Progenitor cell of endocrine pancreas (in vitro differentiated cells): ENCODE data around the gene CFAP54. TPM values are rescaled to one million over a fixed set of nuclear protein-coding genes. Genes with fewer than 3 reads are reported as not detected.

Source experiments
- DNase-seq: peaks from one replicate; pipeline ENCODE4 v3.0.0; 2021; ENCODE audit warnings: low spot score; ENCODE audit not compliant: unreplicated experiment
- H3K27ac Mint-ChIP-seq: 2 replicates; pipeline ENCODE4 v1.8.0; 2021; ENCODE audit warnings: mild to moderate bottlenecking, moderate library complexity, mixed read lengths
- H3K27me3 Mint-ChIP-seq: 2 replicates; pipeline ENCODE4 v1.8.0; 2021; ENCODE audit warnings: mixed read lengths
- H3K36me3 Mint-ChIP-seq: 2 replicates; pipeline ENCODE4 v1.8.0; 2022; ENCODE audit warnings: mixed read lengths; ENCODE audit not compliant: insufficient read depth
- H3K4me1 Mint-ChIP-seq: 2 replicates; pipeline ENCODE4 v1.8.0; 2021; ENCODE audit warnings: low read depth, mixed read lengths
- H3K4me3 Mint-ChIP-seq: 2 replicates; pipeline ENCODE4 v1.8.0; 2021; ENCODE audit warnings: low read depth, mild to moderate bottlenecking, moderate library complexity, mixed read lengths
- H3K9me3 Mint-ChIP-seq: 2 replicates; pipeline ENCODE4 v1.8.0; 2021; ENCODE audit warnings: low read depth, mixed read lengths
- total RNA-seq: library from RNA; stranded (reverse); gene quantifications from 2 replicates; pipeline ENCODE4 v1.2.1, GENCODE V29; 2021
- TF ChIP-seq, protein P1 (sequence below): fragments of 200-600 bp; sonication (generic); IDR thresholded peaks from one replicate; pipeline ENCODE4 v1.5.0; 2021; ENCODE audit warnings: antibody characterized with exemption, mild to moderate bottlenecking; ENCODE audit not compliant: unreplicated experiment

The CFAP54 gene
- total RNA-seq, 1 donor from 2014 or later: 5.9 TPM

DNA sequence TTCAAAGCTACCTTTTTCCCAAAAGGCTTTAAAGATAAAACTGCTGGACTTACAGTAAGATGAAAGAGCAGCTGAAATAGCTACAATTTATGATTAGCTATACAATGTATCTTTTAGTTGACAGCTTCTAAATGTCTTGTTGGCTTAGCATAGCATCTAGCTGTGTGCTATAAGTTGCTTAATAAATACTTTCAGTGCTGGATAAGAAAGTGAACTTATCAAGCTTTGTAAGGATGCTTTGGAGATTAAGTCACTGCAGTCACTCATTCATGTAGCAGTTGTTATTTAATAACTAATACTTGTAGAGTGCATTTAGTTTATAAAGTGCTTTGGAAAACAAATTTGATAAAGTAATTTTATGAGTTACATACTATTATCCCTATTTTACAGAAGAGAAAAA lies 14.6 kb downstream of the CFAP54 start:
- peaks cover 2% of the 10 kb centered on the region for H3K36me3 Mint-ChIP-seq
- no peaks in the 10 kb centered on the region for H3K9me3 Mint-ChIP-seq
- TF ChIP-seq, protein P1, sequence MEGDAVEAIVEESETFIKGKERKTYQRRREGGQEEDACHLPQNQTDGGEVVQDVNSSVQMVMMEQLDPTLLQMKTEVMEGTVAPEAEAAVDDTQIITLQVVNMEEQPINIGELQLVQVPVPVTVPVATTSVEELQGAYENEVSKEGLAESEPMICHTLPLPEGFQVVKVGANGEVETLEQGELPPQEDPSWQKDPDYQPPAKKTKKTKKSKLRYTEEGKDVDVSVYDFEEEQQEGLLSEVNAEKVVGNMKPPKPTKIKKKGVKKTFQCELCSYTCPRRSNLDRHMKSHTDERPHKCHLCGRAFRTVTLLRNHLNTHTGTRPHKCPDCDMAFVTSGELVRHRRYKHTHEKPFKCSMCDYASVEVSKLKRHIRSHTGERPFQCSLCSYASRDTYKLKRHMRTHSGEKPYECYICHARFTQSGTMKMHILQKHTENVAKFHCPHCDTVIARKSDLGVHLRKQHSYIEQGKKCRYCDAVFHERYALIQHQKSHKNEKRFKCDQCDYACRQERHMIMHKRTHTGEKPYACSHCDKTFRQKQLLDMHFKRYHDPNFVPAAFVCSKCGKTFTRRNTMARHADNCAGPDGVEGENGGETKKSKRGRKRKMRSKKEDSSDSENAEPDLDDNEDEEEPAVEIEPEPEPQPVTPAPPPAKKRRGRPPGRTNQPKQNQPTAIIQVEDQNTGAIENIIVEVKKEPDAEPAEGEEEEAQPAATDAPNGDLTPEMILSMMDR: no peak
- no peak for DNase-seq
- no peaks in the 10 kb centered on the region for H3K4me1 Mint-ChIP-seq
- H3K27me3 Mint-ChIP-seq: no peaks in the 10 kb centered on the region
- no peak overlapping the region for H3K4me3 Mint-ChIP-seq
- H3K27ac Mint-ChIP-seq: no peak overlapping the region

DNA sequence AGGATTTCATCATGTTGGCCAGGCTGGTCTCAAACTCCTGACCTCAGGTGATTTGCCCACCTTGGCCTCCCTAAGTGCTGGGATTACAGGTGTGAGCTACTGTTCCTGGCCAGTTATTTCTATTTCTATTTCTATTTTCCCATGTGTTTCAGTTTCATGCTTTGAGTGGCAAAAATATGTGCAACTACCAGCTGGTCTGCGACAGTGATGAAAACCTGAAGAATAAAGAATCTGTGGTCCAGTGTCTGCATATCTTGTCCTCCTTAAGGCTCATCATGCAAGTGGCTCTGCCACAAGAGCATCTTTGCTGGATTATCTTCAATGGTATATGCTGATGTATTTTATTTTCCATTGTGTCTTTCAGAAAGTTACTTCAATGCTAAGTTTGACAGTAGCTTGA lies 17.4 kb downstream of the CFAP54 start:
- H3K27ac Mint-ChIP-seq: no peak overlapping the region
- no peaks in the 10 kb centered on the region for H3K27me3 Mint-ChIP-seq
- H3K4me3 Mint-ChIP-seq: no peak overlapping the region
- H3K36me3 Mint-ChIP-seq: peaks cover 2% of the 10 kb centered on the region
- no peaks in the 10 kb centered on the region for H3K9me3 Mint-ChIP-seq
- H3K4me1 Mint-ChIP-seq: no peaks in the 10 kb centered on the region
- no peak for DNase-seq
- TF ChIP-seq, protein P1: no peak

DNA sequence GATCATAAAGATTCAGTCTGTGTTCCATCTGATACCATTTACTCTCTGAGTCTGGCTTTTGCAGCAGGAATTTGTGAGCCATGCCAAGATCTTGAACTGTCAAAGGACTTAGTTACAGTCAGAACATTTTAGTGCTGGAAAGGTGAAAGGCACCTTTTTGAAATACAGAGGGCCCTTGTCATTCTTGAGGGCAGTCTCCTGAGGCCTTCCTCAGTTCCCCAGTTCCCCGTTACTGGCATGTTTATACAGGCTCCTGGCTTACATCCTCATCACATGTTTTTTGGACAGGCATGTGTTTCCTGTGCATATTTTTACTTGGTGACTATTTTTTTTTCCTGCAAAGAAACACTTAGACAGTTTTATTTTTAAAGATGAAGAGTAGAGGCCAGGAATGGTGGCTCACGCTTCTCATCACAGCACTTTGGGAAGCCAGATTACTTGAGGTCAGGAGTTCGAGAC lies 21.0 kb downstream of the CFAP54 start:
- H3K4me3 Mint-ChIP-seq: no peak overlapping the region
- H3K36me3 Mint-ChIP-seq: peaks cover 2% of the 10 kb centered on the region
- TF ChIP-seq, protein P1: no peak
- H3K4me1 Mint-ChIP-seq: no peaks in the 10 kb centered on the region
- H3K27me3 Mint-ChIP-seq: no peaks in the 10 kb centered on the region
- H3K27ac Mint-ChIP-seq: no peak overlapping the region
- no peaks in the 10 kb centered on the region for H3K9me3 Mint-ChIP-seq
- no peak for DNase-seq

DNA sequence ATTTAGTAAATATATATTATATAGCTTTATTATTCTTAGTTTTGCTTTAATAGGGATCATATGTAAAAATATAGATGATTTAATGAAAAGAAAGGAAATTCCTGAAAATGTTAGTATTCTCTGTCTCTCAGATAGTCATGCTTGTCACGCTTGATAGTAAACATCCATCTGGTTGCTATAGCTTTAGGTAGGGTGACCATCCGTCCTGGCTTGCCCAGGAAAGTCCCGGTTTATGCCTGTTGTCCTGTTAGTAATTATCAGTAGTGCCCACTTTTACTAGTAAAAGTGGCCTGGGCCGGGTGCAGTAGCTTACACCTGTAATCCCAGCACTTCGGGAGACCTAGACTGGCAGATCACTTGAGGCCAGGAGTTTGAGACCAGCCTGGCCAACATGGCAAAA lies 23.8 kb downstream of the CFAP54 start:
- H3K4me3 Mint-ChIP-seq: no peak overlapping the region
- TF ChIP-seq, protein P1: no peak
- no peaks in the 10 kb centered on the region for H3K4me1 Mint-ChIP-seq
- peak overlapping the region; percentile 39 for H3K27ac Mint-ChIP-seq
- no peaks in the 10 kb centered on the region for H3K9me3 Mint-ChIP-seq
- DNase-seq: no peak
- H3K27me3 Mint-ChIP-seq: no peaks in the 10 kb centered on the region
- H3K36me3 Mint-ChIP-seq: no peaks in the 10 kb centered on the region

DNA sequence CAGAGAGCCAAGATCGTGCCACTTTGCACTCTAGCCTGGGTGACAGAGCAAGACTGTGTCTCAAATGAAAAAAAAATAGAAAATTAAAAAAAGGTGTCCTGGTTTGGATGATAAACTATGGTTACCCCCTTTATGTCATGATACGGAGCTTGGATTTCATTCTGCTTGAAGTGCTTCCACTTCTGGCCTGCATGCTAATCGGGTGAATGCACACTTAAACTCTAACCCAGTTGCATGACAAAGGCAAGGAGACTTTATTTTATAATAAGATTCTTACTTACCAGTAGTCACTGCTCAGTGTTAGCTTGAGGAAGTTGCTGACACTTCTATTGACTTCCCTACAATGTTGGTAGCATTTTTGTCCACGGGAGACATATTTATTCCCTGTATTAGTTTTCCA lies 24.3 kb downstream of the CFAP54 start:
- no peaks in the 10 kb centered on the region for H3K9me3 Mint-ChIP-seq
- no peaks in the 10 kb centered on the region for H3K36me3 Mint-ChIP-seq
- no peak for DNase-seq
- H3K27me3 Mint-ChIP-seq: no peaks in the 10 kb centered on the region
- no peaks in the 10 kb centered on the region for H3K4me1 Mint-ChIP-seq
- H3K27ac Mint-ChIP-seq: no peak overlapping the region
- TF ChIP-seq, protein P1: no peak
- H3K4me3 Mint-ChIP-seq: no peak overlapping the region
